Neuronal stem cell (in vitro differentiated cells): ENCODE measurements around the gene KRTAP10-9.

Experiments used
- DNase-seq: peaks from one replicate; pipeline ENCODE4 v3.0.0-alpha.2; 2013; ENCODE audit warnings: low spot score
- H2AFZ ChIP-seq: one replicate; pipeline ENCODE4 v1.6.1; 2013; ENCODE audit warnings: mild to moderate bottlenecking, low read length, inconsistent platforms
- H2AK5ac ChIP-seq: 2 replicates; pipeline ENCODE4 v1.6.1; 2013; ENCODE audit warnings: low read depth, mild to moderate bottlenecking, inconsistent platforms, low read length, moderate library complexity, mixed read lengths
- H2BK120ac ChIP-seq: 2 replicates; pipeline ENCODE4 v1.6.1; 2013; ENCODE audit warnings: low read depth, mild to moderate bottlenecking, inconsistent platforms, low read length, moderate library complexity, mixed read lengths
- H2BK12ac ChIP-seq: one replicate; pipeline ENCODE4 v1.6.1; 2013; ENCODE audit warnings: low read length, inconsistent platforms
- H2BK15ac ChIP-seq: 2 replicates; pipeline ENCODE4 v1.6.1; 2013; ENCODE audit warnings: mild to moderate bottlenecking, low read length, inconsistent platforms, mixed read lengths
- H2BK5ac ChIP-seq: one replicate; pipeline ENCODE4 v1.6.1; 2013; ENCODE audit warnings: inconsistent platforms, mild to moderate bottlenecking, low read length, moderate library complexity
- H3K14ac ChIP-seq: one replicate; pipeline ENCODE4 v1.6.1; 2013; ENCODE audit warnings: low read length, inconsistent platforms
- H3K18ac ChIP-seq: 2 replicates; pipeline ENCODE4 v1.6.1; 2013; ENCODE audit warnings: low read length, inconsistent platforms
- H3K23ac ChIP-seq: 2 replicates; pipeline ENCODE4 v1.6.1; 2013; ENCODE audit warnings: low read depth, mild to moderate bottlenecking, mixed read lengths, low read length, inconsistent platforms; ENCODE audit not compliant: poor library complexity
- H3K27ac ChIP-seq: replicated peaks from 3 replicates; pipeline ENCODE4 v1.5.1; 2013; ENCODE audit warnings: low read length, inconsistent platforms
- H3K27me3 ChIP-seq, 3 experiments: 2 replicates each; pipeline ENCODE4 v1.6.1; 2013; ENCODE audit warnings: low read length in 3 of 3, mild to moderate bottlenecking in 2 of 3, inconsistent platforms in 1 of 3, low read depth in 1 of 3, mixed read lengths in 1 of 3, moderate library complexity in 1 of 3; ENCODE audit not compliant: control insufficient read depth in 3 of 3, insufficient read depth in 3 of 3
- H3K36me3 ChIP-seq, 2 donors: replicated peaks in 1 of 2; 2 replicates each; pipeline ENCODE4 v1.6.1; 2013; ENCODE audit warnings: low read length in 2 of 2; ENCODE audit not compliant: control insufficient read depth in 2 of 2, insufficient read depth in 2 of 2
- H3K4ac ChIP-seq: 2 replicates; pipeline ENCODE4 v1.6.1; 2013; ENCODE audit warnings: inconsistent platforms, mild to moderate bottlenecking, low read length, moderate library complexity
- H3K4me1 ChIP-seq, 2 donors: 1 replicate in 1 of 2; 2 replicates in 1 of 2; pipeline ENCODE4 v1.6.1; 2013; ENCODE audit warnings: low read length in 2 of 2, low read depth in 1 of 2; ENCODE audit not compliant: control insufficient read depth in 2 of 2, insufficient read depth in 1 of 2
- H3K4me2 ChIP-seq: one replicate; pipeline ENCODE4 v1.6.1; 2013; ENCODE audit warnings: mild to moderate bottlenecking, low read length, inconsistent platforms; ENCODE audit not compliant: insufficient read depth, poor library complexity, severe bottlenecking
- H3K4me3 ChIP-seq, 2 donors: 2 replicates each; pipeline ENCODE4 v1.5.1; 2013; ENCODE audit warnings: low read length in 2 of 2, mild to moderate bottlenecking in 2 of 2, inconsistent platforms in 1 of 2, moderate library complexity in 1 of 2
- H3K79me1 ChIP-seq: one replicate; pipeline ENCODE4 v1.6.1; 2013; ENCODE audit warnings: low read depth, mild to moderate bottlenecking, inconsistent platforms, low read length, moderate library complexity
- H3K9ac ChIP-seq: one replicate; pipeline ENCODE4 v1.6.1; 2013; ENCODE audit warnings: mild to moderate bottlenecking, low read depth, low read length, inconsistent platforms; ENCODE audit not compliant: poor library complexity
- H3K9me3 ChIP-seq, 2 donors: replicated peaks in 1 of 2; 2 replicates each; pipeline versions ENCODE3 to v1.6.1; 2013; ENCODE audit warnings: low read length in 2 of 2, mild to moderate bottlenecking in 2 of 2, inconsistent platforms in 1 of 2, low read depth in 1 of 2, mixed read lengths in 1 of 2, moderate library complexity in 1 of 2; ENCODE audit not compliant: control insufficient read depth in 2 of 2, insufficient read depth in 1 of 2
- H4K8ac ChIP-seq: one replicate; pipeline ENCODE4 v1.6.1; 2013; ENCODE audit warnings: low read depth, mild to moderate bottlenecking, inconsistent platforms, low read length, moderate library complexity
- H4K91ac ChIP-seq: one replicate; pipeline ENCODE4 v1.6.1; 2013; ENCODE audit warnings: low read length, low read depth, mild to moderate bottlenecking, inconsistent platforms; ENCODE audit not compliant: poor library complexity
- WGBS, 2 donors: extraction: QIAGEN DNeasy Blood & Tissue Kit; methylation state at CpG; one replicate each; pipeline ENCODE4 v1.1.7; 2013; ENCODE audit warnings: missing lambda C conversion rate in 2 of 2, mixed read lengths in 1 of 2; ENCODE audit not compliant: insufficient read length in 2 of 2, insufficient replicate concordance in 1 of 2; ENCODE audit errors: extremely low coverage in 2 of 2; 5-methylcytosine and 5-hydroxymethylcytosine counted together

KRTAP10-9 gene

GRCh38 chr21:44664691-44665090 lies 37.8 kb downstream of the KRTAP10-9 start:
- no peak for DNase-seq
- Histone ChIP-seq H3K4me3 (no peak overlapping the region), H4K8ac (no peak overlapping the region), H3K4me2 (no peak overlapping the region), H3K4me1 (no peaks in the 10 kb centered on the region), H2BK12ac (no peak overlapping the region), H3K9me3 (peaks cover 4 to 5% of the 10 kb centered on the region in 2 donors), H4K91ac (no peak overlapping the region), H2AFZ (no peak overlapping the region), H2BK120ac (no peak overlapping the region), H3K18ac (no peak overlapping the region), H3K9ac (no peak overlapping the region), H2BK15ac (no peak overlapping the region), H2BK5ac (no peak overlapping the region), H3K4ac (no peak overlapping the region), H3K27me3 (no peaks in the 10 kb centered on the region), H3K36me3 (no peaks in the 10 kb centered on the region), H3K23ac (no peak overlapping the region), H3K27ac (no peak overlapping the region), H3K14ac (no peak overlapping the region), H2AK5ac (no peak overlapping the region), H3K79me1 (peaks cover 3% of the 10 kb centered on the region)
- WGBS, 2 donors: no CpG with 5 or more reads among the region's 5 CpGs

GRCh38 chr21:44666401-44667320 lies 39.8 kb downstream of the KRTAP10-9 start, which contains the start of gene KRTAP12-2:
Gene KRTAP12-2, minus strand, starts transcription at chr21:44666927. Its CDS starts 41 bp downstream, at chr21:44666886.
- Histone ChIP-seq H2BK5ac (no peak within 1 kb of the TSS), H4K91ac (no peak within 1 kb of the TSS), H3K27me3 (no peaks in the 10 kb centered on the region), H3K23ac (no peak within 1 kb of the TSS), H2BK15ac (no peak within 1 kb of the TSS), H3K14ac (peak within 1 kb of the TSS; percentile 89), H3K4me2 (no peak within 1 kb of the TSS), H3K4ac (peak within 1 kb of the TSS; percentile 93), H2BK120ac (no peak within 1 kb of the TSS), H2AK5ac (peak within 1 kb of the TSS; percentile 75), H3K4me1 (no peaks in the 10 kb centered on the region), H3K18ac (peak within 1 kb of the TSS; percentile 19), H3K9me3 (peaks cover 18 to 24% of the 10 kb centered on the region in 2 donors), H3K4me3 (peak within 1 kb of the TSS in 1 of 2 donors; percentile 63), H2BK12ac (peak within 1 kb of the TSS; percentile 73), H3K9ac (peak within 1 kb of the TSS; percentile 60), H3K79me1 (peaks cover 3% of the 10 kb centered on the region), H3K36me3 (no peaks in the 10 kb centered on the region), H3K27ac (no peak within 1 kb of the TSS), H2AFZ (no peak within 1 kb of the TSS), H4K8ac (peak within 1 kb of the TSS; percentile 92)
- no peak for DNase-seq
- no CpG with 5 or more reads among the region's 19 CpGs for WGBS, 2 donors

- Histone ChIP-seq H2BK12ac (no peak overlapping the region), H3K27ac (no peak overlapping the region), H3K14ac (no peak overlapping the region), H3K4me3 (no peak overlapping the region), H3K23ac (no peak overlapping the region), H3K36me3 (no peaks in the 10 kb centered on the region), H2BK5ac (no peak overlapping the region), H3K27me3 (no peaks in the 10 kb centered on the region), H3K79me1 (peaks cover 3% of the 10 kb centered on the region), H2BK120ac (no peak overlapping the region), H2AK5ac (no peak overlapping the region), H3K9me3 (peaks cover 18 to 27% of the 10 kb centered on the region in 2 donors), H4K8ac (no peak overlapping the region), H3K18ac (no peak overlapping the region), H3K9ac (no peak overlapping the region), H3K4me1 (no peaks in the 10 kb centered on the region), H3K4ac (no peak overlapping the region), H2BK15ac (no peak overlapping the region), H2AFZ (no peak overlapping the region), H4K91ac (no peak overlapping the region), H3K4me2 (no peak overlapping the region)
- no peak for DNase-seq
- WGBS, 2 donors: no CpG with 5 or more reads among the region's 1 CpG
These were observed 40.7 kb downstream of the KRTAP10-9 start for GRCh38 chr21:44667612-44668011.

- Histone ChIP-seq H4K8ac (no peak overlapping the region), H2BK15ac (no peak overlapping the region), H3K79me1 (peaks cover 3% of the 10 kb centered on the region), H2AK5ac (no peak overlapping the region), H3K9ac (no peak overlapping the region), H2BK5ac (no peak overlapping the region), H3K4me3 (no peak overlapping the region), H3K4me2 (no peak overlapping the region), H2BK12ac (no peak overlapping the region), H3K14ac (no peak overlapping the region), H3K4me1 (no peaks in the 10 kb centered on the region), H3K27ac (no peak overlapping the region), H2BK120ac (no peak overlapping the region), H3K23ac (no peak overlapping the region), H3K27me3 (no peaks in the 10 kb centered on the region), H3K18ac (no peak overlapping the region), H4K91ac (no peak overlapping the region), H2AFZ (no peak overlapping the region), H3K36me3 (no peaks in the 10 kb centered on the region), H3K4ac (no peak overlapping the region), H3K9me3 (peaks cover 18 to 25% of the 10 kb centered on the region in 2 donors)
- no peak for DNase-seq
- no CpG with 5 or more reads among the region's 3 CpGs for WGBS, 2 donors
These were observed 43.9 kb downstream of the KRTAP10-9 start for GRCh38 chr21:44670642-44671432.
